Keratinocyte (primary cell): ENCODE results near the gene VASH2.

ENCODE experiments used
- CTCF ChIP-seq, 3 experiments: IDR thresholded peaks in 1 of 3; conservative IDR thresholded peaks in 1 of 3; optimal IDR thresholded peaks in 1 of 3; 2 replicates in 2 of 3; 3 replicates in 1 of 3; pipeline versions ENCODE3 to v1.5.1; 2011; ENCODE audit warnings: low read length in 3 of 3, mild to moderate bottlenecking in 3 of 3, moderate library complexity in 2 of 3, control low read depth in 1 of 3, inconsistent platforms in 1 of 3; ENCODE audit not compliant: insufficient read depth in 2 of 3; ENCODE audit errors: extremely low read depth in 1 of 3
- EZH2 ChIP-seq: IDR thresholded peaks from one replicate; pipeline ENCODE4 v1.6.1; 2012; ENCODE audit warnings: inconsistent platforms, mild to moderate bottlenecking, low read length, moderate library complexity

- TF ChIP-seq CTCF (optimal IDR thresholded peaks at IDR 0.05 in 1 of 3, IDR thresholded peaks at IDR 0.05 in 1 of 3, conservative IDR thresholded peaks at IDR 0.05 in 1 of 3; ENCODE audit: extremely low read depth in 1 of 3, insufficient read depth in 2 of 3, low read length in 3 of 3): no peak
- TF ChIP-seq EZH2: no peak
These were observed 33.1 kb downstream of the VASH2 start for GRCh38 chr1:212983482-212983881.
